Right lobe of liver (tissue), 4 donors: ENCODE data around the gene SP140.

Source experiments
- CTCF ChIP-seq, 4 donors: fragments of 200-600 bp in 3 of 4; fragments of 450-650 bp in 1 of 4; IDR thresholded peaks; one replicate each; pipeline versions ENCODE4 v1.5.1 to v1.8.0; 2016 to 2022; ENCODE audit warnings: antibody characterized with exemption in 4 of 4, mild to moderate bottlenecking in 2 of 4
- POLR2A ChIP-seq: fragments of 450-650 bp; IDR thresholded peaks from one replicate; pipeline ENCODE4 v1.6.1; 2017; ENCODE audit warnings: antibody characterized with exemption, mild to moderate bottlenecking
- donor health status: DM: no; HTN: no; CAD: no.
- donor health status: DM: no; HTN: no; CAD: no.
- donor health status: DM: no; HTN: yes; CAD: no.

GRCh38 chr2:230205721-230206120 is 19.8 kb upstream of the SP140 start:
- TF ChIP-seq POLR2A (no peak), CTCF (IDR thresholded peaks at IDR 0.05) (no peak)
